Measurements from ENCODE around the gene TM9SF1. TPM values are rescaled to one million over a fixed set of nuclear protein-coding genes. Genes with fewer than 3 reads are reported as not detected.

TM9SF1 gene
- total and polyA plus RNA-seq, 2 experiments from 2014 or later, result 12.6 to 27.5 TPM

DNA sequence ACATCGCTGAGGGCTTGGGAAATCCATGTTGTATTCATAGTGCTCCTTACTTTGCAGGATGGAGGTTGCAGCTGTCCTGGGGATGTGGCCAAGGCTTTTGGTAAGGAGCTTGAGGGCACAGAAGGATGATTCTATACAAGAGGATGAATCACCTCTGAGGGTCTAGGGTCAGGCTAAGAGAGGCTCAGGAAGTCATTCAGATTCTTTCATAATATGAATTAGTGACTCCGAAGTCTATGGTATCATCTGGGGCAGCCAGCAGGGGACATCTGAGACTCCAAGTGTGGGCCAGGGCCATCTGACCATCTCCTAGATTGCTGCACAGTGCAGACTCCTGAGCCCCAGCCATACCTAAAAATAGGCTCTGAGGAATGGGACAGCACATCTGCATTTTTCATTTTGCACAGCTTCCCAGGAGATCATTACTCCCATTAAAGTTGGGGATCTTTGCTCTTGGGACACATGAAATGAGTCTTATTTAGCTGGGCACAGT, 42.3 kb upstream of the TM9SF1 start (continued):
- TF ChIP-seq, protein P1, sequence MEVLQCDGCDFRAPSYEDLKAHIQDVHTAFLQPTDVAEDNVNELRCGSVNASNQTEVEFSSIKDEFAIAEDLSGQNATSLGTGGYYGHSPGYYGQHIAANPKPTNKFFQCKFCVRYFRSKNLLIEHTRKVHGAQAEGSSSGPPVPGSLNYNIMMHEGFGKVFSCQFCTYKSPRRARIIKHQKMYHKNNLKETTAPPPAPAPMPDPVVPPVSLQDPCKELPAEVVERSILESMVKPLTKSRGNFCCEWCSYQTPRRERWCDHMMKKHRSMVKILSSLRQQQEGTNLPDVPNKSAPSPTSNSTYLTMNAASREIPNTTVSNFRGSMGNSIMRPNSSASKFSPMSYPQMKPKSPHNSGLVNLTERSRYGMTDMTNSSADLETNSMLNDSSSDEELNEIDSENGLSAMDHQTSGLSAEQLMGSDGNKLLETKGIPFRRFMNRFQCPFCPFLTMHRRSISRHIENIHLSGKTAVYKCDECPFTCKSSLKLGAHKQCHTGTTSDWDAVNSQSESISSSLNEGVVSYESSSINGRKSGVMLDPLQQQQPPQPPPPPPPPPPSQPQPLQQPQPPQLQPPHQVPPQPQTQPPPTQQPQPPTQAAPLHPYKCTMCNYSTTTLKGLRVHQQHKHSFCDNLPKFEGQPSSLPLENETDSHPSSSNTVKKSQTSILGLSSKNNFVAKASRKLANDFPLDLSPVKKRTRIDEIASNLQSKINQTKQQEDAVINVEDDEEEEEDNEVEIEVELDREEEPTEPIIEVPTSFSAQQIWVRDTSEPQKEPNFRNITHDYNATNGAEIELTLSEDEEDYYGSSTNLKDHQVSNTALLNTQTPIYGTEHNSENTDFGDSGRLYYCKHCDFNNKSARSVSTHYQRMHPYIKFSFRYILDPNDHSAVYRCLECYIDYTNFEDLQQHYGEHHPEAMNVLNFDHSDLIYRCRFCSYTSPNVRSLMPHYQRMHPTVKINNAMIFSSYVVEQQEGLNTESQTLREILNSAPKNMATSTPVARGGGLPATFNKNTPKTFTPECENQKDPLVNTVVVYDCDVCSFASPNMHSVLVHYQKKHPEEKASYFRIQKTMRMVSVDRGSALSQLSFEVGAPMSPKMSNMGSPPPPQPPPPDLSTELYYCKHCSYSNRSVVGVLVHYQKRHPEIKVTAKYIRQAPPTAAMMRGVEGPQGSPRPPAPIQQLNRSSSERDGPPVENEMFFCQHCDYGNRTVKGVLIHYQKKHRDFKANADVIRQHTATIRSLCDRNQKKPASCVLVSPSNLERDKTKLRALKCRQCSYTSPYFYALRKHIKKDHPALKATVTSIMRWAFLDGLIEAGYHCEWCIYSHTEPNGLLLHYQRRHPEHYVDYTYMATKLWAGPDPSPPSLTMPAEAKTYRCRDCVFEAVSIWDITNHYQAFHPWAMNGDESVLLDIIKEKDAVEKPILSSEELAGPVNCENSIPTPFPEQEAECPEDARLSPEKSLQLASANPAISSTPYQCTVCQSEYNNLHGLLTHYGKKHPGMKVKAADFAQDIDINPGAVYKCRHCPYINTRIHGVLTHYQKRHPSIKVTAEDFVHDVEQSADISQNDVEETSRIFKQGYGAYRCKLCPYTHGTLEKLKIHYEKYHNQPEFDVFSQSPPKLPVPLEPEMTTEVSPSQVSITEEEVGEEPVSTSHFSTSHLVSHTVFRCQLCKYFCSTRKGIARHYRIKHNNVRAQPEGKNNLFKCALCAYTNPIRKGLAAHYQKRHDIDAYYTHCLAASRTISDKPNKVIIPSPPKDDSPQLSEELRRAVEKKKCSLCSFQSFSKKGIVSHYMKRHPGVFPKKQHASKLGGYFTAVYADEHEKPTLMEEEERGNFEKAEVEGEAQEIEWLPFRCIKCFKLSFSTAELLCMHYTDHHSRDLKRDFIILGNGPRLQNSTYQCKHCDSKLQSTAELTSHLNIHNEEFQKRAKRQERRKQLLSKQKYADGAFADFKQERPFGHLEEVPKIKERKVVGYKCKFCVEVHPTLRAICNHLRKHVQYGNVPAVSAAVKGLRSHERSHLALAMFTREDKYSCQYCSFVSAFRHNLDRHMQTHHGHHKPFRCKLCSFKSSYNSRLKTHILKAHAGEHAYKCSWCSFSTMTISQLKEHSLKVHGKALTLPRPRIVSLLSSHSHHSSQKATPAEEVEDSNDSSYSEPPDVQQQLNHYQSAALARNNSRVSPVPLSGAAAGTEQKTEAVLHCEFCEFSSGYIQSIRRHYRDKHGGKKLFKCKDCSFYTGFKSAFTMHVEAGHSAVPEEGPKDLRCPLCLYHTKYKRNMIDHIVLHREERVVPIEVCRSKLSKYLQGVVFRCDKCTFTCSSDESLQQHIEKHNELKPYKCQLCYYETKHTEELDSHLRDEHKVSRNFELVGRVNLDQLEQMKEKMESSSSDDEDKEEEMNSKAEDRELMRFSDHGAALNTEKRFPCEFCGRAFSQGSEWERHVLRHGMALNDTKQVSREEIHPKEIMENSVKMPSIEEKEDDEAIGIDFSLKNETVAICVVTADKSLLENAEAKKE (CRISPR knock-in tag; IDR thresholded peaks at IDR 0.05), result no peak
- no peak for TF ChIP-seq ZNF114 (CRISPR knock-in tag; IDR thresholded peaks at IDR 0.05)
- TF ChIP-seq ZNF331 (CRISPR knock-in tag; IDR thresholded peaks at IDR 0.05; ENCODE audit: low read depth), result no peak
- no peak for TF ChIP-seq EZH2phosphoT487 (IDR thresholded peaks at IDR 0.05; ENCODE audit: unreplicated experiment)
- TF ChIP-seq STAT1 (IDR thresholded peaks at IDR 0.05; ENCODE audit: unreplicated experiment), result no peak
- TF ChIP-seq, protein P2, sequence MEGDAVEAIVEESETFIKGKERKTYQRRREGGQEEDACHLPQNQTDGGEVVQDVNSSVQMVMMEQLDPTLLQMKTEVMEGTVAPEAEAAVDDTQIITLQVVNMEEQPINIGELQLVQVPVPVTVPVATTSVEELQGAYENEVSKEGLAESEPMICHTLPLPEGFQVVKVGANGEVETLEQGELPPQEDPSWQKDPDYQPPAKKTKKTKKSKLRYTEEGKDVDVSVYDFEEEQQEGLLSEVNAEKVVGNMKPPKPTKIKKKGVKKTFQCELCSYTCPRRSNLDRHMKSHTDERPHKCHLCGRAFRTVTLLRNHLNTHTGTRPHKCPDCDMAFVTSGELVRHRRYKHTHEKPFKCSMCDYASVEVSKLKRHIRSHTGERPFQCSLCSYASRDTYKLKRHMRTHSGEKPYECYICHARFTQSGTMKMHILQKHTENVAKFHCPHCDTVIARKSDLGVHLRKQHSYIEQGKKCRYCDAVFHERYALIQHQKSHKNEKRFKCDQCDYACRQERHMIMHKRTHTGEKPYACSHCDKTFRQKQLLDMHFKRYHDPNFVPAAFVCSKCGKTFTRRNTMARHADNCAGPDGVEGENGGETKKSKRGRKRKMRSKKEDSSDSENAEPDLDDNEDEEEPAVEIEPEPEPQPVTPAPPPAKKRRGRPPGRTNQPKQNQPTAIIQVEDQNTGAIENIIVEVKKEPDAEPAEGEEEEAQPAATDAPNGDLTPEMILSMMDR (conservative IDR thresholded peaks at IDR 0.05; ENCODE audit: low read depth in 2 of 2), result no peak
- no peak for TF ChIP-seq CREB1 (CRISPR knock-in tag; IDR thresholded peaks at IDR 0.05; ENCODE audit: low read depth)
- no peak for TF ChIP-seq NANOG (IDR thresholded peaks at IDR 0.05; ENCODE audit: borderline replicate concordance)
- no peak for TF ChIP-seq JUNB (IDR thresholded peaks at IDR 0.05; ENCODE audit: unreplicated experiment)
- TF ChIP-seq EZH2 (IDR thresholded peaks at IDR 0.05; ENCODE audit: low read depth, unreplicated experiment), result no peak

Data from GM23338 (cell line).